ENCODE results near the gene GBX2. TPM values are rescaled to one million over a fixed set of nuclear protein-coding genes. Genes with fewer than 3 reads are reported as not detected.

The GBX2 gene
- total and polyA plus RNA-seq, 2 of the 8 experiments (the other 6 are each of a cell fraction or from before 2014, with no cell fraction given), result 0.38 to 0.89 TPM

DNA sequence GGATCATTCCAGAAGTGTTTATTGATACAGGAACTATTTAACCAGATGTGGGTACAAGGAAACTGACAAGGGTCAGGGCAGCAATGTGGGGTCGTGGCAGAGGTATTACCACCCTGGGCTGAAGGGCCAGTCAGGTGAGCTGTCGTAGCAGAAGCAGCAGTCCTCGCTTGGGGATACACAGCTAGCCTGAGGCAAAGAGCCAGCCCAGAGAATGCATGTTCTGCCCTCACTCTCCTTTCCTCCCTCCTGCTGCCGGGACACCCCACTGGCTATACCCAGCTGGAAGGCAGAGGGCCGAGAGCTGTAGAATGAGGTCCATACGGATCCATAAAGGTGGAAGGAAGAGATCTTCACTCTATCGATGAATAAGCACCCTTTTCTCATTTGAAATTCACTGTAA lies 32.2 kb upstream of the GBX2 start:
- H3K9ac ChIP-seq (replicated peaks in 1 of 4; ENCODE audit: extremely low read depth in 1 of 4, low read depth in 3 of 4, low read length in 3 of 4), result no peak overlapping the region
- H2BK12ac ChIP-seq (ENCODE audit: low read depth, low read length), result no peak overlapping the region
- 86% methylated on average over 7 of the region's 7 CpGs; no CpG with 5 or more reads in 1 of the 2 experiments for WGBS, 2 experiments (ENCODE audit: extremely low coverage in 1 of 2, insufficient coverage in 1 of 2, insufficient read length in 1 of 2, insufficient replicate concordance in 2 of 2, low coverage in 1 of 2, low lambda C conversion rate in 2 of 2, missing lambda C conversion rate in 1 of 2)
- TF ChIP-seq YY1 (IDR thresholded peaks at IDR 0.05; ENCODE audit: low read depth, low read length), result no peak
- no peak overlapping the region for H2BK120ac ChIP-seq (replicated peaks; ENCODE audit: low read depth, low read length)
- CTCF ChIA-PET (ENCODE audit: partially characterized antibody), result interaction anchor here (0.6 to 1.5 kb wide), 6 partner anchors 9 to 827 kb away, joined by 3 to 10 read pairs (median 3); no protein-coding TSS in a partner anchor
- no peak overlapping the region for H3K56ac ChIP-seq (replicated peaks; ENCODE audit: insufficient read length, low read depth, low read length)
- no peak overlapping the region for H4K91ac ChIP-seq (replicated peaks; ENCODE audit: insufficient read length, low read length)
- no peaks in the 10 kb centered on the region for H3K79me1 ChIP-seq (ENCODE audit: low read depth, low read length)
- no peaks in the 10 kb centered on the region for H3K79me2 ChIP-seq (ENCODE audit: control insufficient read depth in 1 of 2, insufficient read depth in 2 of 2, low read length in 2 of 2)
- no peak overlapping the region for H2BK15ac ChIP-seq (ENCODE audit: low read length)
- H3K18ac ChIP-seq (ENCODE audit: extremely low read depth, low read length), result no peak overlapping the region
- no peaks in the 10 kb centered on the region for H4K20me1 ChIP-seq (replicated peaks in 1 of 2; ENCODE audit: control insufficient read depth in 1 of 2, insufficient read depth in 2 of 2, low read length in 2 of 2)
- no peak overlapping the region; the same call in 1 of the 2 replicates for H2AFZ ChIP-seq (ENCODE audit: low read length)
- H3K23me2 ChIP-seq (ENCODE audit: low read depth, low read length), result no peaks in the 10 kb centered on the region
- DNase-seq (ENCODE audit: low read depth in 1 of 2, low spot score in 2 of 2) (no peak), FAIRE-seq (no peak)
- no peak overlapping the region for H4K8ac ChIP-seq (ENCODE audit: extremely low read depth, insufficient read depth, low read length)
- no peak overlapping the region for H3K14ac ChIP-seq (ENCODE audit: insufficient read length)
- H3K9me3 ChIP-seq (ENCODE audit: insufficient read depth in 2 of 2, low read depth in 1 of 2, low read length in 1 of 2), result no peaks in the 10 kb centered on the region
- H3K27me3 ChIP-seq (replicated peaks in 1 of 4; ENCODE audit: control insufficient read depth in 3 of 4, extremely low read depth in 1 of 4, insufficient read depth in 3 of 4, low read length in 3 of 4), result no peaks in the 10 kb centered on the region; a peak in 1 of 7 replicates
- H2BK5ac ChIP-seq (ENCODE audit: low read depth, low read length), result no peak overlapping the region
- no peak overlapping the region for H3K4me3 ChIP-seq (ENCODE audit: extremely low read depth in 1 of 4, insufficient read depth in 2 of 4, low read depth in 3 of 4, low read length in 4 of 4)
- POLR2A ChIA-PET (ENCODE audit: partially characterized antibody), result interaction anchor here (0.6 kb wide), 1 partner anchor 9 kb away, joined by 3 read pairs; no protein-coding TSS in a partner anchor
- no peak overlapping the region for H3K27ac ChIP-seq (ENCODE audit: low read depth, low read length)
- no peaks in the 10 kb centered on the region for H3K36me3 ChIP-seq (ENCODE audit: control insufficient read depth in 2 of 4, insufficient read depth in 4 of 4, low read length in 3 of 4)
- no peak overlapping the region for H3K23ac ChIP-seq (ENCODE audit: insufficient read length)
- no peak overlapping the region for H3K4me2 ChIP-seq (ENCODE audit: insufficient read depth in 1 of 2, low read depth in 2 of 2, low read length in 2 of 2)
- H3K4ac ChIP-seq (replicated peaks; ENCODE audit: insufficient read length, low read depth, low read length), result no peak overlapping the region
- H4K5ac ChIP-seq (ENCODE audit: insufficient read length, low read depth, low read length), result no peak overlapping the region
- no peak overlapping the region for H2AK5ac ChIP-seq (ENCODE audit: low read depth, low read length)
- H2BK20ac ChIP-seq (ENCODE audit: low read length), result no peak overlapping the region
- H3K4me1 ChIP-seq (replicated peaks in 1 of 4; ENCODE audit: control insufficient read depth in 3 of 4, insufficient read depth in 4 of 4, low read length in 3 of 4), result peaks cover 0 to 4% (median 0%) of the 10 kb centered on the region in 4 experiments; a peak in 1 of 7 replicates

All from H1 (cell line).